Psoas muscle (tissue), 8 donors: ENCODE measurements around the gene SSX7. TPM values are rescaled to one million over a fixed set of nuclear protein-coding genes. Genes with fewer than 3 reads are reported as not detected.
"Not testable (repeated sequence)": the region's sequence is repeated elsewhere in the genome, so short reads cannot be mapped to it uniquely, and the experiment has no call there.

ENCODE experiments used
- ATAC-seq, 4 donors: fragments of 200-7000 bp; cut with Tn5 transposase; one replicate each; pipeline ENCODE4 v1.9.1; 2020; ENCODE audit warnings: moderate library complexity in 3 of 4, mild to moderate bottlenecking in 2 of 4
- DNase-seq, 2 donors: peaks; one replicate each; pipeline ENCODE4 v3.0.0-alpha.2; 2020
- H3K27ac ChIP-seq: fragments of 200-600 bp; one replicate; pipeline ENCODE4 v1.8.0; 2022
- H3K27me3 ChIP-seq, 3 donors: fragments of 200-600 bp in 1 of 3; one replicate each; pipeline versions ENCODE4 v1.6.1 to v1.8.0; 2013 to 2022; ENCODE audit warnings: low read length in 2 of 3, mild to moderate bottlenecking in 2 of 3, moderate library complexity in 1 of 3; ENCODE audit not compliant: insufficient read depth in 3 of 3
- H3K36me3 ChIP-seq, 2 donors: fragments of 200-600 bp in 1 of 2; one replicate each; pipeline versions ENCODE4 v1.6.1 to v1.8.0; 2013 to 2022; ENCODE audit warnings: low read depth in 1 of 2, mild to moderate bottlenecking in 1 of 2, moderate library complexity in 1 of 2; ENCODE audit not compliant: insufficient read depth in 1 of 2
- H3K4me1 ChIP-seq: fragments of 200-600 bp; one replicate; pipeline ENCODE4 v1.8.0; 2022
- H3K4me3 ChIP-seq: fragments of 200-600 bp; one replicate; pipeline ENCODE4 v1.8.0; 2022; ENCODE audit warnings: mild to moderate bottlenecking
- H3K9me3 ChIP-seq: fragments of 200-600 bp; one replicate; pipeline ENCODE4 v1.8.0; 2022
- WGBS, 3 donors: extraction: QIAGEN DNeasy Blood & Tissue Kit; methylation state at CpG; one replicate each; pipeline versions ENCODE4 v1.1.6 to v1.1.7; 2013; 5-methylcytosine and 5-hydroxymethylcytosine counted together
- intact Hi-C, 2 donors: fragments of 100-400 bp; cut with DNase I; formaldehyde crosslinking; loops; one replicate each; pipeline versions ENCODE4 v1.11.0 to v1.14.2; 2022
- long read RNA-seq, 2 donors: library from polyadenylated mRNA; unstranded; transcript quantifications; one replicate each; pipeline ENCODE4 v2.0.0, GENCODE V29; 2021
- polyA plus RNA-seq, 3 donors: library from polyadenylated mRNA; stranded (reverse); fragments of 200-250 nt; gene quantifications; one replicate each; pipeline ENCODE4 v1.2.3, GENCODE V29; 2013
- total RNA-seq, 4 donors: library from RNA; stranded (reverse); fragmentation: NEBNext Ultra II Directional in 2 of 4; extraction: Animal tissue kit (Norgen Biotek cat#: 25700) in 2 of 4; gene quantifications; one replicate each; pipeline versions ENCODE4 v1.2.1 to v1.2.4, GENCODE V29; 2021 to 2023
- donor health status: healthy with polysubstance abuse.
- donor health status: DM: no; HTN: no; CAD: no; lungs with moderate emphysema.
- donor health status: Bipolar disorder and iron deficiency.
- donor health status: healthy.
- donor health status: DM: yes; HTN: yes; CAD: no.
- donor health status: DM: no; HTN: no; CAD: no.
- donor health status: DM: no; HTN: no; CAD: no.
- donor health status: DM: yes; HTN: yes; CAD: no.

Gene SSX7, protein sequence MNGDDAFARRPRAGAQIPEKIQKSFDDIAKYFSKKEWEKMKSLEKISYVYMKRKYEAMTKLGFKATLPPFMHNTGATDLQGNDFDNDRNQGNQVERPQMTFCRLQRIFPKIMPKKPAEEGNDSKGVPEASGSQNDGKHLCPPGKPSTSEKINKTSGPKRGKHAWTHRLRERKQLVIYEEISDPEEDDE
- total RNA-seq (not detected), polyA plus RNA-seq (not detected)
- long read RNA-seq, donor 1 = 0 reads
- long read RNA-seq, donor 2 = 0 reads

DNA sequence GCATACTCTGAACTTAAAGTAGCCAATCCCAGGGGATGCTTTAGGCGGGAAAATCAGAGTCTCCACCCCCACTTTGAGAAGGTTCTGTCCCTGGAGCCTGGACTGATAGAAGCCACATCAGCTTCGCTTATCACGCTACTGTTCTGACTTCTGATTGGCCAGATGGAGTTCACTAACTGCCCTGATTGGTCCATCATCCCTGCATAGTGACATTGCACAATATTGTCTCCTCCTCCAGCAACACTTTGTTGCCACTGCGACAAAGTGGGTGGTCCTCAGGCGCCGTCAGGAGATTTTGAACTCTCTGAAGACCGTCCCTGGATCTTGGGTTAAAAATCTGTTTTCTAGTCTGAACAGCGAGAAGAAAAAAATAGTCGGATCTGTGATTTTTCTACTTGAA is at the start of gene SSX7:
Gene SSX7, minus strand, starts transcription at position 101 of the 400 bp plus-strand sequence. CDS start 1,428 bp downstream, outside the sequence.
- H3K4me1 ChIP-seq, H3K4me3 ChIP-seq, DNase-seq, ATAC-seq, intact Hi-C loops, H3K36me3 ChIP-seq, H3K27me3 ChIP-seq, H3K27ac ChIP-seq, H3K9me3 ChIP-seq: not testable (repeated sequence)
- 77 to 86% (median 81%) methylated on average over 9 of the region's 9 CpGs for WGBS, 3 donors

DNA sequence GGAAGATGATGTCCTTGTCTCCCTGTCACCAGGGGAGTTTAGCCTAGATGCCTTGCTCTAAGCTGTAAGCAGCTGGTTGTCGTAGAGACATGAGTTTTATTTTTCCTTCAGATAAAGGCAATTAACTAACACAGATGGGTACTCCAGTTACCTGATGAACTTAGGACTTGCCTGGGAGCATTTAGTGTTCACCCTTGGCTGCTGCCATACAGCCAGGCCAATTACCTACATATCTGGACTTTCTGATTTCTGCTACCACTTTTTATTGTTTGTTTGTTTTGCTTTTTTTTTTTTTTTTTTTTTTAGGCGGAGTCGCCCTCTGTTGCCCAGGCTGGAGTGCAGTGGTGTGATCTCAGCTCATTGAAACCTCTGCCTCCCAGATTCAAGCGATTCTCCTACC is 37.3 kb upstream of the SSX7 start:
- H3K4me1 ChIP-seq, H3K27me3 ChIP-seq, intact Hi-C loops, ATAC-seq, H3K36me3 ChIP-seq, H3K27ac ChIP-seq, H3K9me3 ChIP-seq, H3K4me3 ChIP-seq, DNase-seq: not testable (repeated sequence)
- 88% methylated on average over 1 of the region's 4 CpGs; no CpG with 5 or more reads in 2 of the 3 donors for WGBS, 3 donors

DNA sequence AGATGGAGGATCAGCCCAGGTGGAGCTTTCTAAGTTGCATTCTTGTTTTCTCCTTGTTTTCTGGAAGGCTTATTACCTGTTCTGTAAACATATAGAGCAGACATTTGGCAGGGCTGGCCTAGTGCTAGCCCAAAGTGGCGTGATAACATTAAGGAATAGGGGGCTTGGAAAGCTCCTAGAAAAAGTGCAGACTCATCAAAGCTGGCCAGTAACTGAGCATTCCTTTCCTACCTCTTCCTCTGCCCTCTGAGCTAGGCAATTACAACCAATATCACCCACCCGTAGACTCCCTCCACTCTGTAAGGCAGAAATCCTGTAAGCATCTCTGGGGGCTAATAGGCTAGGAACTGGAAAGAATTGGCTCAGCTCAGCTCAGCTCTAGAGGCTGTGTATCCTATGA is 7.5 kb upstream of the SSX7 start:
- H3K4me3 ChIP-seq, H3K36me3 ChIP-seq, H3K9me3 ChIP-seq, H3K4me1 ChIP-seq, intact Hi-C loops, H3K27me3 ChIP-seq, ATAC-seq, H3K27ac ChIP-seq, DNase-seq: not testable (repeated sequence)
- WGBS, 3 donors = 71 to 73% (median 72%) methylated on average over 2 of the region's 2 CpGs

GRCh38 chrX:52655475-52655874 is 775 bp upstream of the SSX7 start:
- DNase-seq, H3K4me3 ChIP-seq, H3K27ac ChIP-seq, H3K36me3 ChIP-seq, ATAC-seq, H3K4me1 ChIP-seq, H3K9me3 ChIP-seq, intact Hi-C loops: not testable (repeated sequence)
- H3K27me3 ChIP-seq = peaks cover 0 to 12% (median 0%) of the 10 kb centered on the region in 3 donors
- WGBS, 3 donors = 85 to 92% (median 90%) methylated on average over 6 to 8 of the region's 8 CpGs

- H3K36me3 ChIP-seq, H3K9me3 ChIP-seq, ATAC-seq, H3K4me3 ChIP-seq, H3K27ac ChIP-seq, H3K4me1 ChIP-seq, intact Hi-C loops, DNase-seq: not testable (repeated sequence)
- H3K27me3 ChIP-seq = peaks cover 0 to 14% (median 0%) of the 10 kb centered on the region in 3 donors
- WGBS, 3 donors = 17 to 30% (median 26%) methylated on average over 3 of the region's 3 CpGs
Measured at GRCh38 chrX:52650676-52651075, 4.0 kb downstream of the SSX7 start.

GRCh38 chrX:52648956-52649355 is 5.7 kb downstream of the SSX7 start:
- DNase-seq, H3K9me3 ChIP-seq, H3K36me3 ChIP-seq, H3K27ac ChIP-seq, H3K4me1 ChIP-seq, H3K4me3 ChIP-seq, ATAC-seq, intact Hi-C loops: not testable (repeated sequence)
- H3K27me3 ChIP-seq = peaks cover 0 to 14% (median 0%) of the 10 kb centered on the region in 3 donors
- 73 to 87% (median 83%) methylated on average over 7 of the region's 7 CpGs for WGBS, 3 donors

DNA sequence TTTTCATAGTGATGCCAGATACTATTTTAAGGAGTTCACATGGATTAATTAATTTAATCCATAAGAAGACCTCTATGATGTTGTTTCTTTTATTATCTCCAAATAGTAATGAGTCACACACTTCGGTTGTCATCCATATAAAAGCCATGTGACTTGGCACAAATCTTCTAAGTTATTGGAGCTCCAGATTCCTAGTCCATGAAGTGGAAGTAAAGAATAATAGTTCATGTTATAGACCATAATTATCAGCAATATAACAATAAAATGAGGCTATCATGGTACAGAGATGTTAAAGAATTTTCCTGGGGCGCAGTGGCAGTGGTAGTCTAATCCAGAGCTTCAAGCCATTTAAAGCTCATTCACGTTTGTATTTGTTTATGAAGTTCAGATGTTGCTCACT is 26.2 kb downstream of the SSX7 start:
- H3K27me3 ChIP-seq, H3K9me3 ChIP-seq, H3K36me3 ChIP-seq, ATAC-seq, H3K4me1 ChIP-seq, H3K27ac ChIP-seq, intact Hi-C loops, H3K4me3 ChIP-seq, DNase-seq: not testable (repeated sequence)
- WGBS, 3 donors = 57 to 77% (median 76%) methylated on average over 3 of the region's 3 CpGs

DNA sequence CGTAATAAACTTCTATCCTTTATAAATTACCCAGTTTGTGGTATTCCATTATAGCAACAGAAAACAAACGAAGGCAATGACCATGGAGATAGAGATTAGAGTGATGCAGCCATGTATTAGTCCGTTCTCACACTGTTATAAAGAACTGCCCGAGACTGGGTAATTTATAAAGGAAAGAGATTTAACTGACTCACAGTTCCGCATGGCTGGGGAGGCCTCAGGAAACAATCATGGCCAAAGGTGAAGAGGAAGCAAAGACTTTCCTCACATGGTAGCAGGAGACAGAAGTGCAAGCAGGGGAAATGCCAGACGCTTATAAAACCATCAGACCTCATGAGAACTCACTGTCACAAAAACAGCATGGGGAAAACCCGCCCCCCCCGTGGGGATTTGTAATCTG is 34.0 kb downstream of the SSX7 start:
- 42 to 58% (median 46%) methylated on average over 8 of the region's 8 CpGs for WGBS, 3 donors
- DNase-seq, intact Hi-C loops, H3K27ac ChIP-seq, H3K4me3 ChIP-seq, H3K27me3 ChIP-seq, H3K4me1 ChIP-seq, ATAC-seq, H3K9me3 ChIP-seq, H3K36me3 ChIP-seq: not testable (repeated sequence)
